Breast epithelium (tissue), 3 donors: ENCODE data around the gene LRRIQ4.

Experiments
- CTCF ChIP-seq, 3 donors: fragments of 450-650 bp; IDR thresholded peaks; one replicate each; pipeline ENCODE4 v1.5.1; 2016 to 2017; ENCODE audit warnings: antibody characterized with exemption in 3 of 3, mild to moderate bottlenecking in 3 of 3, moderate library complexity in 3 of 3
- POLR2A ChIP-seq: fragments of 450-650 bp; IDR thresholded peaks from one replicate; pipeline ENCODE4 v1.6.1; 2016; ENCODE audit warnings: antibody characterized with exemption, mild to moderate bottlenecking, moderate library complexity

GRCh38 chr3:169790219-169790618, 22.5 kb upstream of the LRRIQ4 start:
- TF ChIP-seq CTCF (IDR thresholded peaks at IDR 0.05) (no peak), POLR2A (no peak)
